ENCODE measurements around the gene SCP2. TPM values are rescaled to one million over a fixed set of nuclear protein-coding genes. Genes with fewer than 3 reads are reported as not detected.

Gene SCP2
- total RNA-seq, 1 donor from 2014 or later = 57.5 TPM

DNA sequence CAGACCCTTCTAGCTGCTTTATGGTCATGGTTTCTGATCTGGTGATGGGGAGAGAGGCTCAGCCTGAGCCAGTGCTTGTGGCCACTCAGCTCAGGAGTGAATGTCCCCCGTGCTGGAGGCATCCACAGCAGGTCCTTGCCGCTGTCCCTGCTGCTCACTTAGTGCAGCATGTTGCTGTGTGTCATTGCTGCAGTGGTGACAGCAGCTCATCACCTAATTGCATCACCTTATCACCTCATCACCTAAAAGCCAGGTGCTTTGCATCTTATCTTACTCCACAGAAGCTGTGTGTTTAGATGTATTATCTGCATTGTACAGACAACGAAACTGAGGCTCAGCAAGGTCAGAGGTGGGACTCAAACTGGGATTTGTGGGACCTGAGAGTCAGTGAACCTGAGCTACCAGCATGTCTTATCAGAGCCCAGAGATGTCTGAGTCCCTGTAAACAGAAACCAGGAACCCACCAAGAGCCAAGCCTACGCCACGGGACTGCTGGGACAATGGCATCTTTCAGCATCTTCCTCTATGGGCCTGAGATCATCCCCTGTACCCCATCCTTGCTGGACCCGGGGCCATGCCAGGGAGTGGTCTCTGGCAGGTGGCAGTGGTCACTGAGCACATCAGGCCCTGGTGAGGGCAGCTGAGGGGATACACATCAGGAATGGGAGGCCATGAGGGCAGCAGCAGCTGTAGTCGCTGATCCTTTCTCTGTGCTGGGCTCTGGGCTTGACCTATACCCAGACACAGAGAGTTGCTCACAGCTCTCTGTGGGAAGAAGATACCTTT, 141.4 kb downstream of the SCP2 start:
- H3K4me1 Mint-ChIP-seq (ENCODE audit: low read depth, unreplicated experiment) = peaks cover 3% of the 10 kb centered on the region
- TF ChIP-seq, protein P1, sequence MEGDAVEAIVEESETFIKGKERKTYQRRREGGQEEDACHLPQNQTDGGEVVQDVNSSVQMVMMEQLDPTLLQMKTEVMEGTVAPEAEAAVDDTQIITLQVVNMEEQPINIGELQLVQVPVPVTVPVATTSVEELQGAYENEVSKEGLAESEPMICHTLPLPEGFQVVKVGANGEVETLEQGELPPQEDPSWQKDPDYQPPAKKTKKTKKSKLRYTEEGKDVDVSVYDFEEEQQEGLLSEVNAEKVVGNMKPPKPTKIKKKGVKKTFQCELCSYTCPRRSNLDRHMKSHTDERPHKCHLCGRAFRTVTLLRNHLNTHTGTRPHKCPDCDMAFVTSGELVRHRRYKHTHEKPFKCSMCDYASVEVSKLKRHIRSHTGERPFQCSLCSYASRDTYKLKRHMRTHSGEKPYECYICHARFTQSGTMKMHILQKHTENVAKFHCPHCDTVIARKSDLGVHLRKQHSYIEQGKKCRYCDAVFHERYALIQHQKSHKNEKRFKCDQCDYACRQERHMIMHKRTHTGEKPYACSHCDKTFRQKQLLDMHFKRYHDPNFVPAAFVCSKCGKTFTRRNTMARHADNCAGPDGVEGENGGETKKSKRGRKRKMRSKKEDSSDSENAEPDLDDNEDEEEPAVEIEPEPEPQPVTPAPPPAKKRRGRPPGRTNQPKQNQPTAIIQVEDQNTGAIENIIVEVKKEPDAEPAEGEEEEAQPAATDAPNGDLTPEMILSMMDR (IDR thresholded peaks at IDR 0.05; ENCODE audit: partially characterized antibody, unreplicated experiment) = no peak
- peaks cover 5% of the 10 kb centered on the region for H3K9me3 Mint-ChIP-seq (ENCODE audit: unreplicated experiment)
- H3K27me3 Mint-ChIP-seq (ENCODE audit: unreplicated experiment) = peaks cover 9% of the 10 kb centered on the region
- peak overlapping the region; percentile 48 for H3K27ac Mint-ChIP-seq (ENCODE audit: unreplicated experiment)
- H3K36me3 Mint-ChIP-seq (ENCODE audit: unreplicated experiment) = no peaks in the 10 kb centered on the region
- H3K4me3 Mint-ChIP-seq (ENCODE audit: unreplicated experiment) = no peak overlapping the region
- no peak for DNase-seq

DNA sequence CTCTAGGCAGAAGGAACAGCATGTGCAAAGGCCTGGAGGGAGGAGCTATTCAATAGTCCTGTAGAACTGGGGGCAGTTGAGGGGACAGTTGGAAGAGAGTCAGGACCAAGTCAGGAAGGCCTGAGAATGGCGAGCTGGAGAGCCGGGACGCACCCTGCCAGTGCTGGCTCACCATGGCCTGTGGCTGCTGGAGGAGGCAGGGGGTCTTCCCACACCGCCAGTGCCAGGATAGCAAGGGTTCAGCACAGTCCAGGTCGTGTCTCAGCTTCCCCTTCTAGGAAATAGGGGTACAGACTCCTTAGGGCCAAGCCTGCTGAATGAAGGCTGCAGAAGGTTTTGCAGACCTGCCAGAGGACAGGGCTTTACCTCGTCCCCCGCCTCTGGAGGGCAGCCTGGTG, 142.2 kb downstream of the SCP2 start:
- H3K9me3 Mint-ChIP-seq (ENCODE audit: unreplicated experiment) = peaks cover 5% of the 10 kb centered on the region
- H3K4me3 Mint-ChIP-seq (ENCODE audit: unreplicated experiment) = no peak overlapping the region
- H3K4me1 Mint-ChIP-seq (ENCODE audit: low read depth, unreplicated experiment) = peaks cover 7% of the 10 kb centered on the region
- no peaks in the 10 kb centered on the region for H3K36me3 Mint-ChIP-seq (ENCODE audit: unreplicated experiment)
- TF ChIP-seq, protein P1 (IDR thresholded peaks at IDR 0.05; ENCODE audit: partially characterized antibody, unreplicated experiment) = no peak
- peaks cover 8% of the 10 kb centered on the region for H3K27me3 Mint-ChIP-seq (ENCODE audit: unreplicated experiment)
- no peak for DNase-seq
- peak overlapping the region; percentile 48 for H3K27ac Mint-ChIP-seq (ENCODE audit: unreplicated experiment)

DNA sequence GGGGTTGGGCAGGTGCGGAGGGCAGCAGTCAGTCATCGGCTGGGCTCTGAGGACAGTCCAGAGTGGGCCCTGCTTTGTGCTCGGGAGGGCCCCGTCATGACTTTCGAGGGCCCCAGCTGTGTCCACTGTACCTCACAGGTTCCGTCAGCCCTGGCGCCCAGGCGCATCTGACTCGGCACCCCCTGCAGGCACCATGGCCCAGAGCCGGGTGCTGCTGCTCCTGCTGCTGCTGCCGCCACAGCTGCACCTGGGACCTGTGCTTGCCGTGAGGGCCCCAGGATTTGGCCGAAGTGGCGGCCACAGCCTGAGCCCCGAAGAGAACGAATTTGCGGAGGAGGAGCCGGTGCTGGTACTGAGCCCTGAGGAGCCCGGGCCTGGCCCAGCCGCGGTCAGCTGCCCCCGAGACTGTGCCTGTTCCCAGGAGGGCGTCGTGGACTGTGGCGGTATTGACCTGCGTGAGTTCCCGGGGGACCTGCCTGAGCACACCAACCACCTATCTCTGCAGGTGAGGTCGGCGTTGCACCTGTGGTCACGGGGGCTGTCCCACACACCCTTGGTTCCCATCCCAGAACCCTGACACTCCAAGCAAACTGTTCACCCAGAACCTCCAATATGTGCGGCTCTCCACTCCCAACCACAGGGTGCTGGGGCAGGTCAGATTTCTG, 142.7 kb downstream of the SCP2 start:
- H3K9me3 Mint-ChIP-seq (ENCODE audit: unreplicated experiment) = peaks cover 6% of the 10 kb centered on the region
- peaks cover 7% of the 10 kb centered on the region for H3K4me1 Mint-ChIP-seq (ENCODE audit: low read depth, unreplicated experiment)
- peaks cover 8% of the 10 kb centered on the region for H3K27me3 Mint-ChIP-seq (ENCODE audit: unreplicated experiment)
- DNase-seq = no peak
- TF ChIP-seq, protein P1 (IDR thresholded peaks at IDR 0.05; ENCODE audit: partially characterized antibody, unreplicated experiment) = no peak
- H3K27ac Mint-ChIP-seq (ENCODE audit: unreplicated experiment) = no peak overlapping the region
- H3K36me3 Mint-ChIP-seq (ENCODE audit: unreplicated experiment) = no peaks in the 10 kb centered on the region
- H3K4me3 Mint-ChIP-seq (ENCODE audit: unreplicated experiment) = no peak overlapping the region

DNA sequence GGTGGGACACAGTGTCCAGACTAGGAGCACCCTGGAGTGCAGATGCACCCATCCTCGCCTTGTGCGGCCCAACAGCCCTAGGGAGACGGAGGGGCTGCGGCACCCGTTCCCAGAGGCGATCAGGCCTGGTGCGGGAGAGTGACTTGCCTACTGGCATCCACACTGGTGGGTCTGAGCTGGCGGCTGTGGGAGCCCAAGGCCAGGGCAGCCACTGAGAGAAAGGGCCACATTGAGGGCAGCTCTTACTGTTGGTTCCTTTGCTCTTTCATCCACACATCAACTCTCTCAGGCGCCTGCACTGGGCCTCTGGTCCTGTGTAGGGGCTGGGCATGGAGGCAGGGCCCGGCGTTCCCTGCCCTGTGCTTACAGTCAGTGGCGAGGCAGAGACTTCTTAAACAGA, 143.5 kb downstream of the SCP2 start:
- Mint-ChIP-seq H3K9me3 (ENCODE audit: unreplicated experiment) (peaks cover 6% of the 10 kb centered on the region), H3K27ac (ENCODE audit: unreplicated experiment) (no peak overlapping the region), H3K4me3 (ENCODE audit: unreplicated experiment) (no peak overlapping the region), H3K36me3 (ENCODE audit: unreplicated experiment) (no peaks in the 10 kb centered on the region), H3K4me1 (ENCODE audit: low read depth, unreplicated experiment) (peaks cover 12% of the 10 kb centered on the region), H3K27me3 (ENCODE audit: unreplicated experiment) (peaks cover 10% of the 10 kb centered on the region)
- DNase-seq = no peak
- TF ChIP-seq, protein P1 (IDR thresholded peaks at IDR 0.05; ENCODE audit: partially characterized antibody, unreplicated experiment) = no peak
